Mesendoderm (in vitro differentiated cells): ENCODE measurements around the gene CDR2L.
"Not testable (repeated sequence)": the region's sequence is repeated elsewhere in the genome, so short reads cannot be mapped to it uniquely, and the experiment has no call there.

Experiments
- DNase-seq: peaks from one replicate; pipeline ENCODE4 v3.0.0; 2013
- H2AK5ac ChIP-seq: 2 replicates; pipeline ENCODE4 v1.6.1; 2013; ENCODE audit warnings: low read length, inconsistent platforms
- H2BK120ac ChIP-seq: 2 replicates; pipeline ENCODE4 v1.6.1; 2013; ENCODE audit warnings: low read depth, mild to moderate bottlenecking, low read length, moderate library complexity, mixed read lengths
- H2BK15ac ChIP-seq: replicated peaks from 2 replicates; pipeline ENCODE4 v1.6.1; 2013; ENCODE audit warnings: low read depth, mild to moderate bottlenecking, moderate library complexity
- H2BK5ac ChIP-seq: 2 replicates; pipeline ENCODE4 v1.6.1; 2013; ENCODE audit warnings: low read length, inconsistent platforms
- H3K18ac ChIP-seq: 2 replicates; pipeline ENCODE4 v1.6.1; 2013; ENCODE audit warnings: mild to moderate bottlenecking, low read length, mixed read lengths
- H3K23ac ChIP-seq: one replicate; pipeline ENCODE4 v1.6.1; 2013; ENCODE audit warnings: low read length
- H3K27ac ChIP-seq: 2 replicates; pipeline ENCODE4 v1.5.1; 2013; ENCODE audit warnings: low read depth, mild to moderate bottlenecking, inconsistent platforms, low read length, moderate library complexity
- H3K27me3 ChIP-seq: 2 replicates; pipeline ENCODE4 v1.6.1; 2013; ENCODE audit warnings: low read length, control low read depth, mild to moderate bottlenecking, inconsistent platforms; ENCODE audit not compliant: insufficient read depth, poor library complexity
- H3K36me3 ChIP-seq: 2 replicates; pipeline ENCODE4 v1.6.1; 2013; ENCODE audit warnings: low read length, inconsistent platforms; ENCODE audit not compliant: control insufficient read depth, insufficient read depth
- H3K4ac ChIP-seq: one replicate; pipeline ENCODE4 v1.6.1; 2013; ENCODE audit warnings: low read depth, mild to moderate bottlenecking, low read length, moderate library complexity
- H3K4me1 ChIP-seq: 2 replicates; pipeline ENCODE4 v1.6.1; 2013; ENCODE audit warnings: low read depth, low read length, inconsistent platforms; ENCODE audit not compliant: control insufficient read depth
- H3K4me2 ChIP-seq: 2 replicates; pipeline ENCODE4 v1.6.1; 2013; ENCODE audit warnings: low read length
- H3K4me3 ChIP-seq: 2 replicates; pipeline ENCODE4 v1.5.1; 2013; ENCODE audit warnings: mild to moderate bottlenecking, low read length
- H3K56ac ChIP-seq: one replicate; pipeline ENCODE4 v1.6.1; 2013; ENCODE audit warnings: low read length
- H3K79me1 ChIP-seq: 2 replicates; pipeline ENCODE4 v1.6.1; 2013; ENCODE audit warnings: low read length, inconsistent platforms
- H3K79me2 ChIP-seq: 2 replicates; pipeline ENCODE4 v1.6.1; 2013; ENCODE audit warnings: mild to moderate bottlenecking, low read length; ENCODE audit not compliant: control insufficient read depth, insufficient read depth
- H3K9ac ChIP-seq: 2 replicates; pipeline ENCODE4 v1.6.1; 2013; ENCODE audit warnings: low read length, inconsistent platforms
- H4K5ac ChIP-seq: one replicate; pipeline ENCODE4 v1.6.1; 2013; ENCODE audit warnings: low read length
- H4K8ac ChIP-seq: one replicate; pipeline ENCODE4 v1.6.1; 2013; ENCODE audit warnings: low read depth, mild to moderate bottlenecking, control low read depth, low read length, moderate library complexity
- WGBS: extraction: QIAGEN DNeasy Blood & Tissue Kit; methylation state at CpG from one replicate; pipeline ENCODE4 v1.1.7; 2013; ENCODE audit warnings: low lambda C conversion rate, missing lambda C conversion rate; ENCODE audit not compliant: insufficient coverage; ENCODE audit errors: extremely low coverage; 5-methylcytosine and 5-hydroxymethylcytosine counted together

CDR2L gene

GRCh38 chr17:74981318-74981978 is 6.0 kb upstream of the CDR2L start:
- WGBS, result no CpG with 5 or more reads among the region's 16 CpGs
- Histone ChIP-seq H4K8ac (no peak overlapping the region), H3K4me1 (no peaks in the 10 kb centered on the region), H2AK5ac (no peak overlapping the region), H3K23ac (no peak overlapping the region), H2BK120ac (no peak overlapping the region), H3K4me2 (peak overlapping the region; percentile 47), H3K4me3 (no peak overlapping the region), H2BK15ac (no peak overlapping the region), H3K56ac (peak overlapping the region; percentile 91), H3K27ac (no peak overlapping the region), H3K79me1 (no peaks in the 10 kb centered on the region), H4K5ac (no peak overlapping the region), H2BK5ac (no peak overlapping the region), H3K18ac (no peak overlapping the region), H3K27me3 (no peaks in the 10 kb centered on the region), H3K9ac (peak overlapping the region; percentile 78), H3K79me2 (no peaks in the 10 kb centered on the region), H3K4ac (no peak overlapping the region), H3K36me3 (no peaks in the 10 kb centered on the region)
- no peak for DNase-seq

GRCh38 chr17:74981979-74982662 is 5.3 kb upstream of the CDR2L start:
- Histone ChIP-seq H3K9ac (peak overlapping the region; percentile 91), H3K79me2 (no peaks in the 10 kb centered on the region), H3K18ac (peak overlapping the region; percentile 35), H3K4me2 (peak overlapping the region; percentile 47), H3K4me1 (peaks cover 2% of the 10 kb centered on the region), H3K79me1 (no peaks in the 10 kb centered on the region), H3K27ac (peak overlapping the region; percentile 63), H2BK5ac (peak overlapping the region; percentile 70), H2BK15ac (no peak overlapping the region), H3K4ac (peak overlapping the region; percentile 74), H4K8ac (peak overlapping the region; percentile 79), H3K27me3 (no peaks in the 10 kb centered on the region), H4K5ac (no peak overlapping the region), H2BK120ac (no peak overlapping the region), H3K23ac (no peak overlapping the region), H3K36me3 (no peaks in the 10 kb centered on the region), H2AK5ac (no peak overlapping the region), H3K4me3 (peak overlapping the region; percentile 23), H3K56ac (peak overlapping the region; percentile 96)
- WGBS, result no CpG with 5 or more reads among the region's 61 CpGs
- DNase-seq, result peak; percentile 94

GRCh38 chr17:74982663-74983313 is 4.6 kb upstream of the CDR2L start:
- peak overlapping the region; percentile 91 for H3K9ac ChIP-seq
- H3K56ac ChIP-seq, result peak overlapping the region; percentile 96
- not testable (repeated sequence) for H3K79me2 ChIP-seq, H2AK5ac ChIP-seq, H3K4me1 ChIP-seq, H3K23ac ChIP-seq, H2BK15ac ChIP-seq, H3K79me1 ChIP-seq, H4K5ac ChIP-seq, H3K27me3 ChIP-seq, H3K36me3 ChIP-seq, H2BK120ac ChIP-seq
- DNase-seq, result peak; percentile 60
- peak overlapping the region; percentile 23 for H3K4me3 ChIP-seq
- peak overlapping the region; percentile 35 for H3K18ac ChIP-seq
- peak overlapping the region; percentile 74 for H3K4ac ChIP-seq
- peak overlapping the region; percentile 63 for H3K27ac ChIP-seq
- H2BK5ac ChIP-seq, result peak overlapping the region; percentile 69
- no CpG with 5 or more reads among the region's 14 CpGs for WGBS
- H4K8ac ChIP-seq, result peak overlapping the region; percentile 79
- peak overlapping the region; percentile 37 for H3K4me2 ChIP-seq

GRCh38 chr17:74986206-74986576 is 1.2 kb upstream of the CDR2L start:
- no peak overlapping the region for H2BK5ac ChIP-seq
- H3K27me3 ChIP-seq, result no peaks in the 10 kb centered on the region
- no peak overlapping the region for H4K5ac ChIP-seq
- H2AK5ac ChIP-seq, result no peak overlapping the region
- no peak overlapping the region for H3K9ac ChIP-seq
- peaks cover 16% of the 10 kb centered on the region for H3K79me1 ChIP-seq
- H3K4me2 ChIP-seq, result no peak overlapping the region
- no peak overlapping the region for H3K4me3 ChIP-seq
- peaks cover 19% of the 10 kb centered on the region for H3K79me2 ChIP-seq
- peaks cover 6% of the 10 kb centered on the region for H3K4me1 ChIP-seq
- no CpG with 5 or more reads among the region's 3 CpGs for WGBS
- no peak overlapping the region for H3K18ac ChIP-seq
- no peak overlapping the region for H2BK120ac ChIP-seq
- no peak for DNase-seq
- H3K56ac ChIP-seq, result no peak overlapping the region
- H2BK15ac ChIP-seq, result no peak overlapping the region
- no peak overlapping the region for H4K8ac ChIP-seq
- H3K27ac ChIP-seq, result no peak overlapping the region
- H3K4ac ChIP-seq, result no peak overlapping the region
- no peaks in the 10 kb centered on the region for H3K36me3 ChIP-seq
- no peak overlapping the region for H3K23ac ChIP-seq

- Histone ChIP-seq H3K4me1 (peaks cover 6% of the 10 kb centered on the region), H2BK15ac (no peak overlapping the region), H3K79me1 (peaks cover 21% of the 10 kb centered on the region), H3K36me3 (no peaks in the 10 kb centered on the region), H2BK120ac (peak overlapping the region; percentile 39), H3K56ac (peak overlapping the region; percentile 86), H2AK5ac (no peak overlapping the region), H3K79me2 (peaks cover 19% of the 10 kb centered on the region), H3K9ac (peak overlapping the region; percentile 73), H3K4me2 (peak overlapping the region; percentile 54), H3K4ac (peak overlapping the region; percentile 61), H3K23ac (peak overlapping the region; percentile 17), H3K4me3 (peak overlapping the region; percentile 64), H3K27ac (peak overlapping the region; percentile 58), H3K18ac (peak overlapping the region; percentile 91), H2BK5ac (no peak overlapping the region), H3K27me3 (no peaks in the 10 kb centered on the region), H4K5ac (no peak overlapping the region), H4K8ac (no peak overlapping the region)
- DNase-seq, result peak; percentile 78
- no CpG with 5 or more reads among the region's 76 CpGs for WGBS
Observed at GRCh38 chr17:74987909-74988711, 678 bp downstream of the CDR2L start.
